Ishikawa (cell line): ENCODE results near the gene ENPP3.

Source experiments
- CEBPB ChIP-seq: IDR thresholded peaks from 2 replicates; pipeline ENCODE4 v1.6.1; 2012
- CREB1 ChIP-seq: IDR thresholded peaks from 2 replicates; pipeline ENCODE4 v1.6.1; 2012; ENCODE audit warnings: low read depth
- EGR1 ChIP-seq: IDR thresholded peaks from 2 replicates; pipeline ENCODE4 v1.6.1; 2012
- EP300 ChIP-seq: IDR thresholded peaks from 2 replicates; pipeline ENCODE4 v1.6.1; 2012; ENCODE audit warnings: borderline replicate concordance
- FOXM1 ChIP-seq: IDR thresholded peaks from 2 replicates; pipeline ENCODE4 v1.6.1; 2012; ENCODE audit warnings: low read depth, borderline replicate concordance
- NFIC ChIP-seq: IDR thresholded peaks from 2 replicates; pipeline ENCODE4 v1.6.1; 2012
- RAD21 ChIP-seq: IDR thresholded peaks from 2 replicates; pipeline ENCODE4 v1.6.1; 2012; ENCODE audit warnings: low read depth
- TAF1 ChIP-seq: IDR thresholded peaks from 2 replicates; pipeline ENCODE4 v1.6.1; 2012; ENCODE audit warnings: low read depth, mild to moderate bottlenecking
- TCF12 ChIP-seq: IDR thresholded peaks from 2 replicates; pipeline ENCODE4 v1.6.1; 2012; ENCODE audit warnings: low read depth
- TEAD4 ChIP-seq: IDR thresholded peaks from 2 replicates; pipeline ENCODE4 v1.6.1; 2012
- YY1 ChIP-seq: IDR thresholded peaks from 2 replicates; pipeline ENCODE4 v1.6.1; 2012; ENCODE audit warnings: low read depth
- TF ChIP-seq, protein P1 (sequence below): IDR thresholded peaks from 2 replicates; pipeline ENCODE4 v1.6.1; 2012; ENCODE audit warnings: low read depth, mild to moderate bottlenecking
- TF ChIP-seq, protein P2 (sequence below): IDR thresholded peaks from 2 replicates; pipeline ENCODE4 v1.6.1; 2012
- TF ChIP-seq, protein P3 (sequence below): IDR thresholded peaks from 2 replicates; pipeline ENCODE4 v1.6.1; 2012

ENPP3 gene

DNA sequence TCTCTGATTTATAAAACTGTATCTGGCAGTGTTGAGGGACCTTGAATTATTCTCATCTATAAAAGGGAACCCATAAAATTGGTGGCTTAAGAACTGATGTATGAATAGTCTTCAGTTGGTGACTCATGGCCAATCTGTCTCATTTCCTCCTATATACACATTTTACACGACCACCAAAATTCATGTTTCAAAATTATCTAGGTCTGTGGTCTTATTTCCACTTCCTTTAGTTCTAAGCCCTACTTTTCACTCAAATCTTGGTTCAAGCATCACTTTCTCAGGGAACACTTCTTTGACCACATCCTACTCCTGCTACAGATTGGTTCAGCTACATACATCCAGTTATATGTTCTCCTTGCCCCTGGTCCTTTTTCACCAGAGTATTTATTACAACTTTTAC, 152.1 kb downstream of the ENPP3 start:
- TF ChIP-seq EGR1: no peak
- no peak for TF ChIP-seq TAF1

DNA sequence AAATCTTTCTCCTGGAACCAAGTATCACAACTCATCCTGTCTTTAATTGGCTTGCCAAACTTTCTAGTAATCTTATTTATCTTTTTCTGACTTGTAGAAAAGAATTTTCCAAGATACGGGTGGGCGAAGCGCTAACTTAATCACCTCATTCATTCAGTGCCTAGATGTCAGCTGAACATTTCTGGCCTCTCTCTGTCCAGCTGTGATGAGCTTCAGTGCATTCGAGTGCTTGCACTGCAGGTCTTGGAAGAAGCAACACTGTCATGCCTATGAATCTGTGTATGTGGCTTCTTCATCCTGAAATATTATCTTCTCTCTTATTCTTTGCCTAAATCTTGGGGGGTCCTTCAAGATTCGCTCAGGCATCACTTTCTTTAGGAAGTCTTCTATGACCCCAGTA, 154.4 kb downstream of the ENPP3 start:
- no peak for TF ChIP-seq FOXM1

DNA sequence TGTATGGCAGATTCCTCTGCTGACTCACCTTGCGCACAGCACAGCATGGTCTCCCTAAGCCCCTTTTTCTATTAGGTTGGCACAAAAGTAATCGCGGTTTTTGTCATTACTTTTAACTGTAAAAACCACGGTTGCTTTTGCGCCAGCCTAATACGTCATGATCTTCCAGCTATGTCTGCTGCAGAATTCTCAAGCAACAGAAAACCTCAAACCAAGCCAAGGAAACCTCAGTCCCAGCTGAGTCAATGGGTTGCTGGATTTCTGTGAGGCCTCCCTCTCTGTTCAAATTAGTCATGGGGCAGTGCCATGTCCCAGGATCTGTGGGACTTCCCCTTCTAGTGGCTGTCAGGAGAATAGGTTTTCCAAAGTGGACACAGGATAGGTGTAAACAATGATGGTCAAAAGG, 155.0 kb downstream of the ENPP3 start:
- TF ChIP-seq CEBPB (no peak), EGR1 (no peak), FOXM1 (no peak), NFIC (no peak), TAF1 (no peak), TEAD4 (no peak), TCF12 (no peak), CREB1 (no peak)
- TF ChIP-seq, protein P1, sequence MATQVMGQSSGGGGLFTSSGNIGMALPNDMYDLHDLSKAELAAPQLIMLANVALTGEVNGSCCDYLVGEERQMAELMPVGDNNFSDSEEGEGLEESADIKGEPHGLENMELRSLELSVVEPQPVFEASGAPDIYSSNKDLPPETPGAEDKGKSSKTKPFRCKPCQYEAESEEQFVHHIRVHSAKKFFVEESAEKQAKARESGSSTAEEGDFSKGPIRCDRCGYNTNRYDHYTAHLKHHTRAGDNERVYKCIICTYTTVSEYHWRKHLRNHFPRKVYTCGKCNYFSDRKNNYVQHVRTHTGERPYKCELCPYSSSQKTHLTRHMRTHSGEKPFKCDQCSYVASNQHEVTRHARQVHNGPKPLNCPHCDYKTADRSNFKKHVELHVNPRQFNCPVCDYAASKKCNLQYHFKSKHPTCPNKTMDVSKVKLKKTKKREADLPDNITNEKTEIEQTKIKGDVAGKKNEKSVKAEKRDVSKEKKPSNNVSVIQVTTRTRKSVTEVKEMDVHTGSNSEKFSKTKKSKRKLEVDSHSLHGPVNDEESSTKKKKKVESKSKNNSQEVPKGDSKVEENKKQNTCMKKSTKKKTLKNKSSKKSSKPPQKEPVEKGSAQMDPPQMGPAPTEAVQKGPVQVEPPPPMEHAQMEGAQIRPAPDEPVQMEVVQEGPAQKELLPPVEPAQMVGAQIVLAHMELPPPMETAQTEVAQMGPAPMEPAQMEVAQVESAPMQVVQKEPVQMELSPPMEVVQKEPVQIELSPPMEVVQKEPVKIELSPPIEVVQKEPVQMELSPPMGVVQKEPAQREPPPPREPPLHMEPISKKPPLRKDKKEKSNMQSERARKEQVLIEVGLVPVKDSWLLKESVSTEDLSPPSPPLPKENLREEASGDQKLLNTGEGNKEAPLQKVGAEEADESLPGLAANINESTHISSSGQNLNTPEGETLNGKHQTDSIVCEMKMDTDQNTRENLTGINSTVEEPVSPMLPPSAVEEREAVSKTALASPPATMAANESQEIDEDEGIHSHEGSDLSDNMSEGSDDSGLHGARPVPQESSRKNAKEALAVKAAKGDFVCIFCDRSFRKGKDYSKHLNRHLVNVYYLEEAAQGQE: no peak
- TF ChIP-seq, protein P2, sequence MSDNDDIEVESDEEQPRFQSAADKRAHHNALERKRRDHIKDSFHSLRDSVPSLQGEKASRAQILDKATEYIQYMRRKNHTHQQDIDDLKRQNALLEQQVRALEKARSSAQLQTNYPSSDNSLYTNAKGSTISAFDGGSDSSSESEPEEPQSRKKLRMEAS: no peak

DNA sequence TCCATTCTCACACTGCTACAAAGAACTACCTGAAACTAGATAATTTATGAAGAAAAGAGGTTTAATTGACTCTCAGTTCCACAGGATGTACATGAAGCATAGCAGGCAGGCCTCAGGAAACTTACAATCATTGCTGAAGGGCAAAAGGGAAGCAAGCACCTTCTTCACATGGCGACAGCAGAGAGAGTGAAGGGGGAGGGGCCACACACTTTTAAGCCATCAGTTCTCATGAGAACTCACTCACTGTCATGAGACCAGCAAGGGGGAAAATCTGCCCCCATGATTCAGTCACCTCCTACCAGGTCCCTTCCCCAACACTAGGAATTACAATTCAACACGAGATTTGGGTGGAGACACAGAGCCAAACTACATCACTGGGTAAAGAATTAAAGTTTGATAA, 158.3 kb downstream of the ENPP3 start:
- no peak for TF ChIP-seq RAD21
- TF ChIP-seq YY1: no peak
- TF ChIP-seq TAF1: no peak
- TF ChIP-seq, protein P2: no peak
- TF ChIP-seq, protein P3, sequence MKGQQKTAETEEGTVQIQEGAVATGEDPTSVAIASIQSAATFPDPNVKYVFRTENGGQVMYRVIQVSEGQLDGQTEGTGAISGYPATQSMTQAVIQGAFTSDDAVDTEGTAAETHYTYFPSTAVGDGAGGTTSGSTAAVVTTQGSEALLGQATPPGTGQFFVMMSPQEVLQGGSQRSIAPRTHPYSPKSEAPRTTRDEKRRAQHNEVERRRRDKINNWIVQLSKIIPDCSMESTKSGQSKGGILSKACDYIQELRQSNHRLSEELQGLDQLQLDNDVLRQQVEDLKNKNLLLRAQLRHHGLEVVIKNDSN: no peak
- no peak for TF ChIP-seq EGR1
- TF ChIP-seq NFIC: no peak
- no peak for TF ChIP-seq CEBPB
- TF ChIP-seq EP300: no peak
- no peak for TF ChIP-seq TCF12
